HL-60/S4 treated with phorbol 12-myristate 13-acetate at 8.2 ng/mL for 4 days and 3 days (cell line): ENCODE measurements around the gene KIAA1614.

Experiments used
- in situ Hi-C: fragments of 300-500 bp; cut with MboI; formaldehyde crosslinking; loops from 2 replicates; pipeline ENCODE4 v1.15.0; 2022; ENCODE audit warnings: low sequenced_read_pairs

Gene KIAA1614

GRCh38 chr1:180940445-180940844 is 27.7 kb downstream of the KIAA1614 start:
- in situ Hi-C loops, result no loop called here

- in situ Hi-C loops, result no loop called here
Observed at GRCh38 chr1:180941518-180942275, 29.0 kb downstream of the KIAA1614 start.

- in situ Hi-C loops, result no loop called here
Observed at GRCh38 chr1:180945151-180945550, 32.5 kb downstream of the KIAA1614 start.

- in situ Hi-C loops, result no loop called here
Observed at GRCh38 chr1:180945551-180945950, 32.9 kb downstream of the KIAA1614 start.

- in situ Hi-C loops, result no loop called here
Observed at GRCh38 chr1:180946056-180946455, 33.4 kb downstream of the KIAA1614 start.

- in situ Hi-C loops, result no loop called here
Observed at GRCh38 chr1:180946541-180947498, 34.1 kb downstream of the KIAA1614 start.

GRCh38 chr1:180947499-180947885 is 34.8 kb downstream of the KIAA1614 start:
- in situ Hi-C loops, result no loop called here

GRCh38 chr1:180947901-180948640 is 35.4 kb downstream of the KIAA1614 start:
- in situ Hi-C loops, result no loop called here

- in situ Hi-C loops, result no loop called here
Observed at GRCh38 chr1:180948641-180949615, 36.2 kb downstream of the KIAA1614 start.

- in situ Hi-C loops, result no loop called here
Observed at GRCh38 chr1:180949616-180950000, 36.9 kb downstream of the KIAA1614 start.

GRCh38 chr1:180950321-180950720 is 37.6 kb downstream of the KIAA1614 start:
- in situ Hi-C loops, result no loop called here

GRCh38 chr1:180951186-180951745 is 38.6 kb downstream of the KIAA1614 start:
- in situ Hi-C loops, result no loop called here

GRCh38 chr1:180951836-180952656 is 39.3 kb downstream of the KIAA1614 start:
- in situ Hi-C loops, result no loop called here

GRCh38 chr1:180952657-180953013 is 39.9 kb downstream of the KIAA1614 start:
- in situ Hi-C loops, result no loop called here

- in situ Hi-C loops, result no loop called here
Observed at GRCh38 chr1:180953291-180954004, 40.8 kb downstream of the KIAA1614 start.

GRCh38 chr1:180954005-180954800 is 41.5 kb downstream of the KIAA1614 start:
- in situ Hi-C loops, result no loop called here

- in situ Hi-C loops, result no loop called here
Observed at GRCh38 chr1:180954801-180955165, 42.1 kb downstream of the KIAA1614 start.
